Omental fat pad (tissue), 4 donors: ENCODE data around the gene SLC38A5. TPM values are rescaled to one million over a fixed set of nuclear protein-coding genes. Genes with fewer than 3 reads are reported as not detected.

Experiments used
- ATAC-seq: fragments of 150-250 bp; one replicate; pipeline ENCODE4 v1.9.1; 2016; ENCODE audit warnings: mild to moderate bottlenecking, moderate library complexity; ENCODE audit not compliant: low FRiP score
- DNase-seq: peaks from one replicate; pipeline ENCODE4 v3.0.0-alpha.2; 2019; ENCODE audit warnings: low spot score
- CTCF ChIP-seq, 3 donors: fragments of 450-650 bp; IDR thresholded peaks; one replicate each; pipeline ENCODE4 v1.5.1; 2016 to 2017; ENCODE audit warnings: antibody characterized with exemption in 3 of 3, mild to moderate bottlenecking in 3 of 3, moderate library complexity in 2 of 3
- total RNA-seq, 4 donors: library from RNA; depleted of rRNA; stranded (reverse); fragments of >200 nt; gene quantifications; one replicate each; pipeline ENCODE4 v1.1.0, GENCODE V29; 2016

Gene SLC38A5
- total RNA-seq, 4 donors from 2014 or later = 2.8 to 11.9 (median 9.6) TPM

GRCh38 chrX:48513670-48514069 lies 43.6 kb upstream of the SLC38A5 start:
- ATAC-seq (no peak), DNase-seq (no peak)
- TF ChIP-seq CTCF (IDR thresholded peaks at IDR 0.05) = no peak

- DNase-seq = no peak
- ATAC-seq = no peak
- no peak for TF ChIP-seq CTCF (IDR thresholded peaks at IDR 0.05)
Observed at GRCh38 chrX:48512371-48512935, 42.4 kb upstream of the SLC38A5 start.

GRCh38 chrX:48511560-48511959 lies 41.5 kb upstream of the SLC38A5 start:
- ATAC-seq (no peak), DNase-seq (no peak)
- no peak for TF ChIP-seq CTCF (IDR thresholded peaks at IDR 0.05)

- no peak for TF ChIP-seq CTCF (IDR thresholded peaks at IDR 0.05)
- no peak for ATAC-seq
- DNase-seq = no peak
Observed at GRCh38 chrX:48509619-48510018, 39.6 kb upstream of the SLC38A5 start.

GRCh38 chrX:48509245-48509590 lies 39.2 kb upstream of the SLC38A5 start:
- ATAC-seq (peak; percentile 13), DNase-seq (no peak)
- TF ChIP-seq CTCF (IDR thresholded peaks at IDR 0.05) = no peak

- DNase-seq = no peak
- no peak for TF ChIP-seq CTCF (IDR thresholded peaks at IDR 0.05)
- peak; percentile 92 for ATAC-seq
Observed at GRCh38 chrX:48508400-48509244, 38.6 kb upstream of the SLC38A5 start, which contains the start of gene PORCN. Gene PORCN (plus strand): TSS chrX:48508992. CDS start chrX:48509821, 829 bp downstream.

GRCh38 chrX:48507246-48507645 lies 37.2 kb upstream of the SLC38A5 start:
- ATAC-seq = no peak
- TF ChIP-seq CTCF (IDR thresholded peaks at IDR 0.05) = no peak
- DNase-seq = no peak
